OCI-LY7 (cell line): ENCODE data around the gene SPINK4. TPM values are rescaled to one million over a fixed set of nuclear protein-coding genes. Genes with fewer than 3 reads are reported as not detected.

Source experiments
- BruUV-seq: library from RNA; stranded (reverse); fragments of 400-500 nt; replicated peaks from 2 replicates; lab custom pipeline; 2021; lab: Mats Ljungman, UMichigan
- CTCF ChIA-PET: fragments of 300-600 bp; sonication (Branson Sonifier 250); formaldehyde crosslinking; loops from one replicate; lab custom pipeline; 2022; ENCODE audit warnings: antibody characterized with exemption; ENCODE audit not compliant: unreplicated experiment; lab: Charles Lee
- POLR2A ChIA-PET: fragments of 300-600 bp; sonication (Branson Sonifier 250); formaldehyde crosslinking; loops from one replicate; lab custom pipeline; 2022; ENCODE audit warnings: antibody characterized with exemption; lab: Charles Lee
- DNase-seq: peaks from one replicate; pipeline ENCODE4 v3.0.0-alpha.2; 2015; ENCODE audit warnings: low spot score
- H2AFZ ChIP-seq: fragments of 200-600 bp; sonication (generic), shearing (Covaris generic); 2 replicates; pipeline ENCODE4 v1.6.1; 2014; ENCODE audit warnings: mild to moderate bottlenecking, antibody characterized with exemption, low read length, moderate library complexity
- H3K27ac ChIP-seq: fragments of 200-600 bp; sonication (generic); 2 replicates; pipeline ENCODE4 v1.5.1; 2014; ENCODE audit warnings: mixed run types, low read depth, mild to moderate bottlenecking, moderate library complexity, low read length, inconsistent platforms; ENCODE audit not compliant: poor library complexity, severe bottlenecking
- H3K36me3 ChIP-seq: fragments of 200-600 bp; sonication (generic); 2 replicates; pipeline ENCODE4 v1.6.1; 2014; ENCODE audit warnings: mild to moderate bottlenecking, antibody characterized with exemption, low read length, moderate library complexity, mixed read lengths; ENCODE audit not compliant: insufficient read depth
- H3K4me1 ChIP-seq: fragments of 200-600 bp; sonication (generic); 2 replicates; pipeline ENCODE4 v1.5.1; 2014; ENCODE audit warnings: mild to moderate bottlenecking, low read length; ENCODE audit not compliant: insufficient read depth, poor library complexity, severe bottlenecking
- H3K4me2 ChIP-seq: fragments of 200-600 bp; sonication (generic); 2 replicates; pipeline ENCODE4 v1.6.1; 2014; ENCODE audit warnings: mild to moderate bottlenecking, low read length
- H3K4me3 ChIP-seq: fragments of 200-600 bp; sonication (generic); 2 replicates; pipeline ENCODE4 v1.5.1; 2014; ENCODE audit warnings: mild to moderate bottlenecking, low read depth, low read length; ENCODE audit not compliant: poor library complexity, severe bottlenecking
- H3K79me2 ChIP-seq: fragments of 200-600 bp; sonication (generic); 2 replicates; pipeline ENCODE4 v1.6.1; 2016; ENCODE audit warnings: low read depth, mild to moderate bottlenecking, low read length, moderate library complexity, mixed read lengths; ENCODE audit not compliant: insufficient read depth
- H3K9me2 ChIP-seq: fragments of 200-600 bp; sonication (generic); 2 replicates; pipeline ENCODE4 v1.6.1; 2016; ENCODE audit warnings: mild to moderate bottlenecking, low read length, mixed read lengths; ENCODE audit not compliant: insufficient read depth
- H3K9me3 ChIP-seq: fragments of 200-600 bp; sonication (generic); 2 replicates; pipeline ENCODE4 v1.6.1; 2014; ENCODE audit warnings: mild to moderate bottlenecking, mixed run types, low read length, mixed read lengths
- H4K20me1 ChIP-seq: fragments of 200-600 bp; sonication (generic); 2 replicates; pipeline ENCODE4 v1.6.1; 2014; ENCODE audit warnings: mild to moderate bottlenecking, antibody characterized with exemption, low read length, moderate library complexity, mixed read lengths; ENCODE audit not compliant: insufficient read depth
- CTCF ChIP-seq: fragments of 200-600 bp; sonication (generic); conservative IDR thresholded peaks from 2 replicates; pipeline ENCODE4 v1.5.1; 2014; ENCODE audit warnings: mild to moderate bottlenecking, antibody characterized with exemption, low read length, moderate library complexity, mixed read lengths
- EZH2phosphoT487 ChIP-seq: fragments of 200-600 bp; sonication (generic); IDR thresholded peaks from 2 replicates; pipeline ENCODE4 v1.6.1; 2018; ENCODE audit warnings: low read depth, borderline replicate concordance, mild to moderate bottlenecking, mixed run types, antibody characterized with exemption, low read length, moderate library complexity, mixed read lengths
- intact Hi-C: fragments of 100-400 bp; cut with micrococcal nuclease; formaldehyde crosslinking; loops from one replicate; pipeline ENCODE4 v1.10.0; 2022; ENCODE audit not compliant: unreplicated experiment
- total RNA-seq, 2 experiments: library from RNA; depleted of rRNA in 1 of 2; stranded (reverse); fragments of >200 nt in 1 of 2; shearing (Covaris generic) in 1 of 2; gene quantifications; 2 replicates each; pipeline ENCODE4 v1.2.3, GENCODE V29; 2014 to 2022

The SPINK4 gene
- total RNA-seq, 2 experiments from 2014 or later, result not detected

GRCh38 chr9:33288828-33289483, 49.0 kb downstream of the SPINK4 start:
- ChIA-PET CTCF (no interaction called here), POLR2A (interaction anchor here (0.6 to 1.3 kb wide), 3 partner anchors 12 to 249 kb away, joined by 3 to 6 read pairs (median 4); no protein-coding TSS in a partner anchor)
- no peak overlapping the region for H2AFZ ChIP-seq
- no TSS peak for BruUV-seq
- no peaks in the 10 kb centered on the region for H4K20me1 ChIP-seq
- peaks cover 47% of the 10 kb centered on the region for H3K4me1 ChIP-seq
- no peaks in the 10 kb centered on the region for H3K9me2 ChIP-seq
- H3K27ac ChIP-seq, result peak overlapping the region; percentile 97
- no peak for DNase-seq
- intact Hi-C loops, result loop anchor here (5.0 kb wide), 1 partner anchor 83 kb away; no protein-coding TSS in a partner anchor
- no peaks in the 10 kb centered on the region for H3K9me3 ChIP-seq
- peaks cover 36% of the 10 kb centered on the region for H3K79me2 ChIP-seq
- H3K36me3 ChIP-seq, result peaks cover 23% of the 10 kb centered on the region
- TF ChIP-seq EZH2phosphoT487 (no peak), CTCF (no peak)
- peak overlapping the region; percentile 76 for H3K4me2 ChIP-seq
- peak overlapping the region; percentile 88 for H3K4me3 ChIP-seq

GRCh38 chr9:33289496-33289895, 49.5 kb downstream of the SPINK4 start:
- Histone ChIP-seq H3K79me2 (peaks cover 41% of the 10 kb centered on the region), H3K4me3 (peak overlapping the region; percentile 88), H3K27ac (peak overlapping the region; percentile 97), H3K4me1 (peaks cover 53% of the 10 kb centered on the region), H4K20me1 (no peaks in the 10 kb centered on the region), H3K4me2 (peak overlapping the region; percentile 76), H3K9me2 (no peaks in the 10 kb centered on the region), H3K36me3 (peaks cover 28% of the 10 kb centered on the region), H3K9me3 (no peaks in the 10 kb centered on the region), H2AFZ (no peak overlapping the region; the same call in 1 of the 2 replicates)
- BruUV-seq, result no TSS peak
- TF ChIP-seq CTCF (no peak), EZH2phosphoT487 (no peak)
- ChIA-PET POLR2A (interaction anchor here (0.6 to 1.3 kb wide), 10 partner anchors 9 to 265 kb away, joined by 3 to 6 read pairs (median 4); partner anchors contain the start of genes BAG1, CHMP5 and DNAJA1), CTCF (no interaction called here)
- DNase-seq, result no peak
- intact Hi-C loops, result loop anchor here (5.0 kb wide), 1 partner anchor 83 kb away; no protein-coding TSS in a partner anchor

GRCh38 chr9:33289936-33290246, 49.9 kb downstream of the SPINK4 start:
- H3K27ac ChIP-seq, result peak overlapping the region; percentile 97
- CTCF ChIA-PET, result no interaction called here
- intact Hi-C loops, result loop anchor here (1.0 to 10.0 kb wide), 5 partner anchors 26 to 755 kb away; partner anchors contain the start of genes BAG1, NOL6 and UBAP2
- POLR2A ChIA-PET, result interaction anchor here (0.6 to 1.3 kb wide), 11 partner anchors 9 to 573 kb away, joined by 3 to 7 read pairs (median 4); partner anchors contain the start of genes BAG1, CHMP5 and DNAJA1
- peaks cover 32% of the 10 kb centered on the region for H3K36me3 ChIP-seq
- H3K4me3 ChIP-seq, result peak overlapping the region; percentile 88
- BruUV-seq, result TSS peak; percentile 100
- H3K9me3 ChIP-seq, result no peaks in the 10 kb centered on the region
- no peak for DNase-seq
- H3K9me2 ChIP-seq, result no peaks in the 10 kb centered on the region
- H2AFZ ChIP-seq, result peak overlapping the region; percentile 56; the same call in 1 of the 2 replicates
- peaks cover 45% of the 10 kb centered on the region for H3K79me2 ChIP-seq
- H3K4me1 ChIP-seq, result peaks cover 57% of the 10 kb centered on the region
- peak overlapping the region; percentile 76 for H3K4me2 ChIP-seq
- H4K20me1 ChIP-seq, result no peaks in the 10 kb centered on the region
- TF ChIP-seq CTCF, result no peak
